HG02981 (cell line): Measurements from ENCODE around the gene DCAF7.

Experiments
- ATAC-seq: cut with Tn5 transposase; IDR thresholded peaks from one replicate; pipeline ENCODE4 v1.9.1; 2021; ENCODE audit warnings: mild to moderate bottlenecking, moderate library complexity; ENCODE audit not compliant: unreplicated experiment

DCAF7 gene, protein sequence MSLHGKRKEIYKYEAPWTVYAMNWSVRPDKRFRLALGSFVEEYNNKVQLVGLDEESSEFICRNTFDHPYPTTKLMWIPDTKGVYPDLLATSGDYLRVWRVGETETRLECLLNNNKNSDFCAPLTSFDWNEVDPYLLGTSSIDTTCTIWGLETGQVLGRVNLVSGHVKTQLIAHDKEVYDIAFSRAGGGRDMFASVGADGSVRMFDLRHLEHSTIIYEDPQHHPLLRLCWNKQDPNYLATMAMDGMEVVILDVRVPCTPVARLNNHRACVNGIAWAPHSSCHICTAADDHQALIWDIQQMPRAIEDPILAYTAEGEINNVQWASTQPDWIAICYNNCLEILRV

GRCh38 chr17:63549946-63550816 lies at the start of gene DCAF7:
TSS of gene DCAF7 (plus strand) at chr17:63550477. CDS start at chr17:63550678, 201 bp downstream.
- ATAC-seq: peak; percentile 92

GRCh38 chr17:63500543-63501390 lies 49.5 kb upstream of the DCAF7 start:
- ATAC-seq: no peak

GRCh38 chr17:63503341-63503705 lies 47.0 kb upstream of the DCAF7 start:
- no peak for ATAC-seq

DNA sequence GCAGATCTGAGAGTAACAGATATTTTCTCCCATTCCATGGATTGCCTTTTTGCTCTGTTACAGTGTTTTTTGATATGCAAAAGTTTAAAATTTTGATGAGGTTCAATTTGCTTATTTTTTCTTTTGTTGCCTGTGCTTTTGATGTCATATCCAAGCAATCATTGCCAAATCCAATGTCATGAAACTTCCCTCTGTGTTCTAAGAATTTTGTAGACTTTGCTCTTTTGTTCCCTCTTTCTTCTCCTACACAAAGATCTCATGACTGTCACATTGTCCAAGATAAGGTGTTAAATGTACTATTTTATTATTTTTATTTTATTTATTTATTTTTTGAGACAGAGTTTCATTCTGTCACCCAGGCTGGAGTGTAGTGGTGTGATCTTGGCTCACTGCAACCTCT lies 46.0 kb upstream of the DCAF7 start:
- ATAC-seq: no peak

GRCh38 chr17:63505341-63505740 lies 44.9 kb upstream of the DCAF7 start:
- no peak for ATAC-seq

DNA sequence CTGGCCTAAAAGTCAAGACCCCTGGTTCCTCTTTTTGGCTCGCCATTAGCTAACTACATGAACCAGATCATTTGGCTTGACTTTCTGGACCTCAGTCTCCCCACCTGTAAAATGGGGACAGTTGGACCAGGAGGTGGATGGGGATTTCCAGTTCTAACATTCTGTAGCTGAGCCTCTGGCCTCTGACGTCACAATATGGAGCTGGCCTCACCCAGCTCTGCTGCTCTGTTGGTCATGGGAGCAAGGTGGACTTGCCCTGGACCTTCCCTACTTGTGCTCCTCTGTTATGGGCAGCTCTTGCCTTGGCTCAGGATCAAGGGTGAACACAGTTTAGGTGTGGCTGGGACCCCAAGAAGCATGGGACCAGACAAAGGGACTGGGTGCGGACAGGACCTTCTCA lies 43.6 kb upstream of the DCAF7 start:
- ATAC-seq: no peak

DNA sequence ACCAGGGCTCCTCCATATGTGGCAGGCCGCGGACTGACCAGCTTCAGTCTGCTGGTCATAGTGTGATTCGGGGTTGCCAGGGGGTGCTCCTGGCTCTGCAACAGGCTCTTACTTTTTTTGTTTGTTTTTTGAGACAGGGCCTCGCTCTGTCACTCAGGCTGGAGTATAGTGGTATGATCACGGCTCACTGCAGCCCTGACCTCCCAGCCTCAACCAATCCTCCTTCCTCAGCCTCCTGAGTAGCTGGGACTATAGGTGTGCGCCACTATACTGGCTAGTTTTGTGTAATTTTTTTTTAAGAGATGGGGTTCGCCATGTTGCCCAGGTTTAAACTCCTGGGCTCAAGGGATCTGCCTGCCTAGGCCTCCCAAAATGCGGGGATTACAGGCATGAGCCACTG lies 38.9 kb upstream of the DCAF7 start:
- no peak for ATAC-seq

- no peak for ATAC-seq
These were observed 37.9 kb upstream of the DCAF7 start for GRCh38 chr17:63512388-63512787.

DNA sequence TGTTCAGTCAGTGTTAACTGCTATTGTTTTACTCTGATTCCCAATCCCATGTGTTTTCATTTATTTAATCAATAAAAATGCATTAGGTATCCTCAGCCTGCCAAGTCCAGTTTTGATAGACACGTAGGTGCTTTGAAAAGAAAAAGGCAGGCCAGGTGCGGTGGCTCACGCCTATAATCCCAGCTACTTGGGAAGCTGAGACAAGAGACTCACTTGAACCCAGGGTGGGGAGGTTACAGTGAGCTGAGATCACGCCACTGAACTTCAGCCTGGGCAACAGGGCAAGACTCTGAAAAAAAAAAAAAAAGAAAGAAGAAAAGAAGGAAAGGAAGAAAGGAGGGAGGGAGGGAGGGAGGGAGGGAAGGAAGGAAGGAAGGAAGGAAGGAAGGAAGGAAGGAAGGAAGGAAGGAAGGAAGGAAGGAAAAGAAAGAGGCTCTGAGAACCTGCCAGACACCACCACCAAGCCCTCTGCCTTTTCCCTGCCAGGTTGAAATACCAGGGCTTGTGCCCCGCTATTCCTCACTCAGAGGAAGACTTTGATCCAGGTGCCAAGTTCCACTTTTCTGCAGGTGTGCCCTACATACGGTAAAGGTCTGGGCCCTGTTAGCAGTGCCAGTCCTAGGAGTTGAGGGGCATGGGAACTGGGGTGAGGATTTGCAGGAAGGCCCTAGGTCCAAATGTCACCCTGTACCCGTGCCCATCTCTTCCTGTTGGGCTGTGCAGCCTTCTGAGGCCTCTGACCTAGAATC lies 37.2 kb upstream of the DCAF7 start:
- no peak for ATAC-seq

GRCh38 chr17:63514477-63514876 lies 35.8 kb upstream of the DCAF7 start:
- no peak for ATAC-seq

GRCh38 chr17:63514974-63515373 lies 35.3 kb upstream of the DCAF7 start:
- ATAC-seq: no peak

- no peak for ATAC-seq
These were observed 34.9 kb upstream of the DCAF7 start for GRCh38 chr17:63515426-63515825.

GRCh38 chr17:63516910-63517824 lies 33.1 kb upstream of the DCAF7 start:
- no peak for ATAC-seq

- ATAC-seq: no peak
These were observed 32.3 kb upstream of the DCAF7 start for GRCh38 chr17:63517825-63518534.

DNA sequence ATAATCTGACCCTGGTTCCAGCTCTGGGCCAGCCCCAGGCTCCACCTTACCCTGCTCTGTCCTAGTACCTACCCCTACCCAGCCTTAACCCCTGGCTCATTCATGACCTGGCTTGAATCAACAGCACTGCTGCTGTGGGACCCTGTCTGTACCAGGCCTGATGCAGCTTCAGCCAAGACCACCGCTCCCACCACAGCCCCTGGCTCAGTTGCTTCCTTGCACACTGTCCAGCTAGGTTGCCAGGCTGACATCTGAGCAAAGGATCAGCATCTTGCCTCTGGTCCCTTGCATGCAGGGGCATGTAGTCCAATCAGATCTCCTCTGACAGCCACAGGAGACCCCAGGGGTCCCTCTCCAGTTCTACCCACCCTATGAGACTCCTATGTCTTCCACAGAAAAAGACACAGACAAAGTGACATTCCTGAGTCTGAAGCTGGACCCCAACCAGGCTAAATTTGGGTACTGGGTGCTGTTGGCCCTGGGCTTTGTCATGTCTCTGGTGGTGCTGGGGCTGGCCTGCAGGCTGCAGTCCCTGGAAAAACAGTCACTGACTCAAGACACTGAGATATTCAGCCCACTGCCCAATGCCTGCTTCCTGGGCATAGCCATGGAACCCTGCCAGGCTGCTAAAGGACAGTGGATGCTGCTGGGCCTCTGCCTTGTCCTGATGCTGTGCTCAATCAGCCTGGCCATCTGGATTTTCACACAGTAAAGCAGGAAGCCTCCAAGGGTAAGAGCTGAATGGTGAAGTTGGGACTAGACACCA lies 31.0 kb upstream of the DCAF7 start:
- no peak for ATAC-seq

DNA sequence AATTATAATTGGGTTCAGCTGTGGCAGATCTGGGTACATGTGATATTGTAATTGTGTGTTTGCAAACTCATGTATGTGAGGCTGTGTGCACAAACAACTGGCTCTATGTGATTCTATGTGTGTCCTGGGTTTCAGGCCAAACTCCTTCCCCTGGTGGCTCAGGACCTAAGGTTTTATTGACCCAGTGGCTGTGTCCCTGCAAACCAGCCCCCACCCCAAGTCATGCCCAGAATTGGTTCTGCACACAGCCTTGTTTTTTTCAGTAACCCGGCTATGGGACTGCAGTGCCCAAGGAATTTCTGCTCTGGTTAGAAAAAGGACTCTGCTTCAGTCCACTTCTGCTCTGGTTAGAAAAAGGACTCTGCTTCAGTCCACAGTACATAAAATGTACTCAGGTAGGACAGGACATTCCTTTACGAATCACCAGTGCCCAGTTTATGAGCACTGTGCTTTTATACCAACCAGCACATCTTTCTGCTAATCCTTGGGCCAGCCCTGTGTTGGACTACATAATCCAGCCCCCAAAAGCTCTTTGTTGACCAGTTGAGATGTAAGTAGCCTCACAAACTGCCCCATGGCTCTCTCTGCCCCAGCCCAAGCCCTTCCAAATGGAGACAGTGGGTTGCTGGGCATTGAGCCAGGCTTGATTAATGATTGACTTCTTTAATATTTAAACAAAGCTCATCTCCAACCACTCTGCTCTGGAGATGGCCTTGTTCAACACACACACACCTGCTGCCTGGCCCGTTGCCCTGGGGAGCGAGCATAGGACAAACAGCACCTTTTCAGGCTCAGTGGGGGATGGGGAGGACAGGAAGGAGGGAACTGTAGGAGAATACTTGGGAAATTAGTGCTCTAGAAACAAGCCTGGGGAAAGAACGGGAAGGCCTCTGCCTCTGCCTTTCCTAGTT lies 30.1 kb upstream of the DCAF7 start:
- ATAC-seq: no peak

GRCh38 chr17:63523253-63523855 lies 26.9 kb upstream of the DCAF7 start, which contains the start of gene KCNH6:
TSS of gene KCNH6 (plus strand) at chr17:63523358. CDS start at chr17:63523414, 56 bp downstream.
- ATAC-seq: no peak
